Ureter (tissue), 1 donor: ENCODE results near the gene SHANK1. TPM values are rescaled to one million over a fixed set of nuclear protein-coding genes. Genes with fewer than 3 reads are reported as not detected.

Experiments used
- DNase-seq: peaks from one replicate; pipeline ENCODE4 v3.0.0-alpha.2; 2020; ENCODE audit warnings: low spot score
- total RNA-seq: library from RNA; stranded (reverse); gene quantifications from one replicate; pipeline ENCODE4 v1.2.4, GENCODE V29; 2023
- donor health status: DM: yes; HTN: yes; CAD: no.

Gene SHANK1
- total RNA-seq, 1 donor from 2014 or later, result 0.29 TPM

GRCh38 chr19:50659318-50660087 lies 60.1 kb downstream of the SHANK1 start:
- DNase-seq, result no peak

GRCh38 chr19:50658441-50659317 lies 60.9 kb downstream of the SHANK1 start:
- DNase-seq, result peak; percentile 73

- DNase-seq, result peak; percentile 91
These were observed 61.7 kb downstream of the SHANK1 start for GRCh38 chr19:50657712-50658440.

GRCh38 chr19:50657222-50657669 lies 62.4 kb downstream of the SHANK1 start:
- no peak for DNase-seq

GRCh38 chr19:50654882-50655281 lies 64.7 kb downstream of the SHANK1 start:
- no peak for DNase-seq

- no peak for DNase-seq
These were observed 66.9 kb downstream of the SHANK1 start for GRCh38 chr19:50652722-50653121.

GRCh38 chr19:50651174-50651573 lies 68.4 kb downstream of the SHANK1 start:
- DNase-seq, result no peak

- no peak for DNase-seq
These were observed 69.9 kb downstream of the SHANK1 start, which contains the start of gene C19orf81 for GRCh38 chr19:50649433-50650391. Gene C19orf81, plus strand, starts transcription at chr19:50649445. Its CDS starts 0 bp downstream, at chr19:50649445.

GRCh38 chr19:50648659-50649058 lies 70.9 kb downstream of the SHANK1 start:
- DNase-seq, result no peak

- no peak for DNase-seq
These were observed 71.6 kb downstream of the SHANK1 start for GRCh38 chr19:50647879-50648615.

- no peak for DNase-seq
These were observed 73.4 kb downstream of the SHANK1 start for GRCh38 chr19:50646074-50646807.

- no peak for DNase-seq
These were observed 74.5 kb downstream of the SHANK1 start for GRCh38 chr19:50645107-50645506.

GRCh38 chr19:50644315-50644915 lies 75.2 kb downstream of the SHANK1 start:
- no peak for DNase-seq

- DNase-seq, result no peak
These were observed 79.2 kb downstream of the SHANK1 start for GRCh38 chr19:50640368-50640767.

- no peak for DNase-seq
These were observed 80.2 kb downstream of the SHANK1 start, which contains the start of gene SYT3 for GRCh38 chr19:50639121-50640112. Gene SYT3, minus strand, starts transcription at chr19:50639881. Its CDS starts 2,470 bp downstream, at chr19:50637411.

- no peak for DNase-seq
These were observed 81.0 kb downstream of the SHANK1 start for GRCh38 chr19:50638600-50638999.

- no peak for DNase-seq
These were observed 83.1 kb downstream of the SHANK1 start for GRCh38 chr19:50636317-50637085.
